ENCODE data around the gene UBR7. TPM values are rescaled to one million over a fixed set of nuclear protein-coding genes. Genes with fewer than 3 reads are reported as not detected.

The UBR7 gene
- total and polyA plus RNA-seq, 4 donors = 11.3 to 26.0 (median 14.3) TPM

DNA sequence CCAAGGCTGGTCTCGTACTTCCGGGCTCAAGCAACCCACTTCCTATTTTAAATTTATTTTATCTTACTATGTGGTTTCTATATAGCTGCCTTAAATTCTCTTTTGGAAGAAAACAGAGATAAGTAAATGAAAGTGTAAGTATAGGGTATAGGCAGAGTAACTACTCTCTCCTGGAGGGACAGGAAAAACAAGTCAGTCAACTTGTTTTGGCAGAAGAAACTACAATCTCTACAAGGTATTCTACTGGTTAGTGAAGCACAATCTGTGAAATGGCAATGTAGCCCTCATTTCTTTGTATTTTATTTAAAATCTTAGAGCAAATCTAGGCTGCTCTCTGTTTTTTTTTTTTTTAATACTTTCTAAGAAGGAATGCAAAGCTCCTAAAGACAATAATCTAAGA is 55.4 kb downstream of the UBR7 start:
- no peak overlapping the region for H3K4me3 ChIP-seq
- H3K9ac ChIP-seq (ENCODE audit: insufficient read depth in 1 of 2, low read length in 2 of 2) = no peak overlapping the region
- peaks cover 0 to 2% (median 0%) of the 10 kb centered on the region in 5 donors for H3K4me1 ChIP-seq (ENCODE audit: control insufficient read depth in 5 of 5, insufficient read depth in 5 of 5, low read length in 5 of 5)
- no peaks in the 10 kb centered on the region for H3K27me3 ChIP-seq (ENCODE audit: control insufficient read depth in 3 of 3, insufficient read depth in 3 of 3, low read length in 2 of 3)
- H3K27ac ChIP-seq (ENCODE audit: low read depth in 1 of 2, low read length in 1 of 2) = no peak overlapping the region
- no peaks in the 10 kb centered on the region for H3K9me3 ChIP-seq (ENCODE audit: control insufficient read depth in 4 of 4, insufficient read depth in 3 of 4, low read length in 3 of 4)
- no peak for DNase-seq
- WGBS, 2 donors = 72 to 78% methylated on average over 2 of the region's 2 CpGs
- no peak for ATAC-seq (ENCODE audit: insufficient read depth, low FRiP score)
- H3K36me3 ChIP-seq (ENCODE audit: control insufficient read depth in 4 of 4, insufficient read depth in 4 of 4, low read length in 4 of 4) = peaks cover 7 to 10% (median 9%) of the 10 kb centered on the region in 4 donors
- no peak for TF ChIP-seq CTCF (IDR thresholded peaks at IDR 0.05; ENCODE audit: control extremely low read depth, extremely low read depth)

DNA sequence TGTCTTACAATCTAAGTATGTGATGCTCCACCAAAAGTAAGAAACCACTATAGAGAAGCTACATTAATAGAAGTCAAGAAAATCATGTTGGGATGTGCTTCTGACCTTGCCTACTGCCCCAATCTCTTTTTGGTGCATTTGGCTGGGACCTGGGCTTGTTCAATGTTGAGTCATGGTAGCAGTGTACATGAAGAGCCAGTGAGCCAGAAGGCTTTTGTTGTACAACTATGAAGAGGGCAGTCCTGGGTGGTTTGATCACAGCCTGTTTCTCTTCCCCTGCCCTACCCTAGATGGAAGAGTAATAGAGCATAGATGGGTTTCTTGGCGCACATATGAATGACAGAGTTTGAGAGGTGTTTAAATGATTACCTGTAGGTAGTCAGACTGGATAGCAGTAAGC is 56.4 kb downstream of the UBR7 start:
- 96 to 100% methylated on average over 1 of the region's 1 CpG for WGBS, 2 donors
- no peaks in the 10 kb centered on the region for H3K27me3 ChIP-seq (ENCODE audit: control insufficient read depth in 3 of 3, insufficient read depth in 3 of 3, low read length in 2 of 3)

DNA sequence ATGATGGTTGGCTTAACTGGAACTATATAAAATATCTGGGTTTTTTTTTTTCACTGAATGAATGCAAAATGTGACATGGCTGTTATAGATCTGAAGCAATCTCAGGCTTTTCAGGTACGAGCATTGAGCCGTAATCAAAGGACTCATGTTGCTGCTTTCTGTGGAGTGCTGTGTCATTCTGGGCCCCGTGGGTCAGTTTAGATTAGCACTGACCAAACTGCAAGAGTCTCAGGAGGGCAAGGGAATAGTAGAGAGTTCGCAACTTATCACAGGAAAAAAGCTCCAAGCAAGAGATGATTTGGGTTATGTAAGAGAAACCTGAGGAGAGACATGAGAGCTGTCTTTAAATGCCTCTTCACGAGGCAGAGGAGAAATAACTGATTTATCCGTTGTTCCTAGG is 59.1 kb downstream of the UBR7 start:
- no peak overlapping the region for H3K4me3 ChIP-seq
- no peaks in the 10 kb centered on the region for H3K9me3 ChIP-seq (ENCODE audit: control insufficient read depth in 4 of 4, insufficient read depth in 3 of 4, low read length in 3 of 4)
- H3K27ac ChIP-seq (ENCODE audit: low read depth in 1 of 2, low read length in 1 of 2) = no peak overlapping the region
- no peak overlapping the region for H3K9ac ChIP-seq (ENCODE audit: insufficient read depth in 1 of 2, low read length in 2 of 2)
- WGBS, 2 donors = 88 to 92% methylated on average over 6 of the region's 6 CpGs
- no peaks in the 10 kb centered on the region for H3K27me3 ChIP-seq (ENCODE audit: control insufficient read depth in 3 of 3, insufficient read depth in 3 of 3, low read length in 2 of 3)
- no peak for TF ChIP-seq CTCF (IDR thresholded peaks at IDR 0.05; ENCODE audit: control extremely low read depth, extremely low read depth)
- H3K4me1 ChIP-seq (ENCODE audit: control insufficient read depth in 5 of 5, insufficient read depth in 5 of 5, low read length in 5 of 5) = peaks cover 0 to 3% (median 0%) of the 10 kb centered on the region in 5 donors
- DNase-seq (no peak), ATAC-seq (ENCODE audit: insufficient read depth, low FRiP score) (no peak)
- peaks cover 7 to 11% (median 9%) of the 10 kb centered on the region in 4 donors for H3K36me3 ChIP-seq (ENCODE audit: control insufficient read depth in 4 of 4, insufficient read depth in 4 of 4, low read length in 4 of 4)

More for the DNA sequence above, 56.4 kb downstream of the UBR7 start:
- DNase-seq = no peak
- Histone ChIP-seq H3K27ac (ENCODE audit: low read depth in 1 of 2, low read length in 1 of 2) (no peak overlapping the region), H3K9me3 (ENCODE audit: control insufficient read depth in 4 of 4, insufficient read depth in 3 of 4, low read length in 3 of 4) (no peaks in the 10 kb centered on the region), H3K4me1 (ENCODE audit: control insufficient read depth in 5 of 5, insufficient read depth in 5 of 5, low read length in 5 of 5) (peaks cover 0 to 2% (median 0%) of the 10 kb centered on the region in 5 donors), H3K36me3 (ENCODE audit: control insufficient read depth in 4 of 4, insufficient read depth in 4 of 4, low read length in 4 of 4) (peaks cover 7 to 11% (median 9%) of the 10 kb centered on the region in 4 donors), H3K4me3 (no peak overlapping the region), H3K9ac (ENCODE audit: insufficient read depth in 1 of 2, low read length in 2 of 2) (no peak overlapping the region)
- no peak for TF ChIP-seq CTCF (IDR thresholded peaks at IDR 0.05; ENCODE audit: control extremely low read depth, extremely low read depth)
- ATAC-seq (ENCODE audit: insufficient read depth, low FRiP score) = no peak

DNA sequence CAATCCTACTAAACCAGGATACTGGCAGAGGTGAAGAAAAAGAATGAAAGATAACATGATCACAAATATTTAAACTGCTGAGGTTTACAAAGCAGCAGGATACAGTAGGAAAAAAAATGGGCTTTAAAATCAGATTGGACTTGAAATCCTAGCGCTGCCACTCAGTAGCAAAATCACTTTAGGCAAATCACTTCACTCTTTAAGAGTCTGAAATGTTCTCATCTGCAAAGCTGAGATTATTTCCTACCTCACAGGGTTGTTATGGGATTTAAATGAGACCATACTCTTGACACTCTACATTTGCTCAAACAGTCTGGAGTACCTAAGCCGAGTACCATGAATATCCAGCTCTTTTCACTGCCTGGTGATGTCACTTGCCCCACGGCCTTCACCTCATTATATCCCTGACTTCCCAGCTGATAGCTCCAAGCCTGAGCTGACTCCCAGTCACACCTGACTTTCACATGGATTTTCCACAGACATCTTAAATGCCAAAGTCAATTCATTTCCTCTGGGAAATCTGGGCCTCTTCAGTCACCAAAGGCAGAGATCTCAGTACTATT is 60.2 kb downstream of the UBR7 start:
- Histone ChIP-seq H3K27me3 (ENCODE audit: control insufficient read depth in 3 of 3, insufficient read depth in 3 of 3, low read length in 2 of 3) (no peaks in the 10 kb centered on the region), H3K4me3 (no peak overlapping the region), H3K4me1 (ENCODE audit: control insufficient read depth in 5 of 5, insufficient read depth in 5 of 5, low read length in 5 of 5) (peaks cover 0 to 8% (median 0%) of the 10 kb centered on the region in 5 donors), H3K9me3 (ENCODE audit: control insufficient read depth in 4 of 4, insufficient read depth in 3 of 4, low read length in 3 of 4) (no peaks in the 10 kb centered on the region), H3K9ac (ENCODE audit: insufficient read depth in 1 of 2, low read length in 2 of 2) (no peak overlapping the region), H3K36me3 (ENCODE audit: control insufficient read depth in 4 of 4, insufficient read depth in 4 of 4, low read length in 4 of 4) (peaks cover 2 to 10% (median 9%) of the 10 kb centered on the region in 4 donors), H3K27ac (ENCODE audit: low read depth in 1 of 2, low read length in 1 of 2) (no peak overlapping the region)
- TF ChIP-seq CTCF (IDR thresholded peaks at IDR 0.05; ENCODE audit: control extremely low read depth, extremely low read depth) = no peak
- WGBS, 2 donors = 69 to 84% methylated on average over 3 of the region's 3 CpGs
- DNase-seq (no peak), ATAC-seq (ENCODE audit: insufficient read depth, low FRiP score) (no peak)
